ENCODE measurements around the gene UBA3.

The UBA3 gene

DNA sequence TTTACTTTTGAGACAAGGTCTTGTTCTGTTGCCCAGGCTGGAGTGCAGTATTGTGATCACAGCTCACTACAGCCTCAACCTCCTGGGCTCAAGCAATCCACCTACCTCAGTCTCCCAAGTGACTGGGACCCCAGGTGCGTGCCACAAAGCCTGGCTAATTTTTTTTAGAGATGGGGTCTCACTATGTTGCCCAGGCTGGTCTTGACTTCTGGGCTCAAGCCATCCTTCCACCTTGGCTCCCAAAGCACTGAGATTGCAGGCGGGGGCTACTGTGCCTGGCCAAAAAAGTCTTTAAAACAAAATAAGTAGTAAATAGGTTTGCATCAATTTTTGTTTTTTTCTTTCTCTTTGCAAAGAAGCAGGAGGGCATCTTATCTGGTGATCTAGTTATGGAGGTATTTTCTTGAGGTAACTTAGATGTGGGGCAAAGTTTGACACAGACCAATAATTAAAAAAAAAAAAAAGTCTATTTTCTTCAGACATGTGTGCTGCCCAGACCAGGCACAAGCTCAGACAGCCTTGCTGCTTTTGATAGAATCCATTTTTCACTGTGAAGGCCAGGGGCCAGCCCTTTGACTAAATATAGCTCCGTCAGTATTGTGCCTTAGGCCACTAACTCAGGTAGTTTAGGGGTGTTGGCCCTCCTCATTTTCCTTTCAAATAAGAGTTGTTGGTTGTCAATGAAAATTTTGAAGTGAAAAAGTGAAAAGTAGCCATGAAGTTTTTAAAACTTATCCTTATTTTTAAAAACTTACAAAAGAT is 7.0 kb upstream of the UBA3 start:
- Histone ChIP-seq H3K4me1 (ENCODE audit: control insufficient read depth, insufficient read depth, low read length) (0 out of 2 replicates have a peak, but pooled peaks cover 2% of the 10 kb centered on the region), H3K9me3 (ENCODE audit: control insufficient read depth, insufficient read depth, low read length) (no peaks in the 10 kb centered on the region), H3K27me3 (ENCODE audit: control insufficient read depth, insufficient read depth, low read length) (no peaks in the 10 kb centered on the region), H3K4me3 (ENCODE audit: low read length) (no peak overlapping the region), H3K27ac (ENCODE audit: low read length) (no peak overlapping the region), H3K36me3 (ENCODE audit: control insufficient read depth, insufficient read depth, low read length) (no peaks in the 10 kb centered on the region)
- no peak for DNase-seq (ENCODE audit: low read depth, low spot score)
- no CpG with 5 or more reads among the region's 3 CpGs for WGBS (ENCODE audit: insufficient coverage, insufficient read length)

GRCh38 chr3:69085833-69086722 is 5.9 kb upstream of the UBA3 start:
- Histone ChIP-seq H3K36me3 (ENCODE audit: control insufficient read depth, insufficient read depth, low read length) (no peaks in the 10 kb centered on the region), H3K4me1 (ENCODE audit: control insufficient read depth, insufficient read depth, low read length) (0 out of 2 replicates have a peak, but pooled peaks cover 2% of the 10 kb centered on the region), H3K9me3 (ENCODE audit: control insufficient read depth, insufficient read depth, low read length) (no peaks in the 10 kb centered on the region), H3K27me3 (ENCODE audit: control insufficient read depth, insufficient read depth, low read length) (no peaks in the 10 kb centered on the region), H3K27ac (ENCODE audit: low read length) (no peak overlapping the region), H3K4me3 (ENCODE audit: low read length) (peak overlapping the region; percentile 78; the same call in 1 of the 2 replicates)
- no peak for DNase-seq (ENCODE audit: low read depth, low spot score)
- no CpG with 5 or more reads among the region's 8 CpGs for WGBS (ENCODE audit: insufficient coverage, insufficient read length)

GRCh38 chr3:69085168-69085832 is 5.1 kb upstream of the UBA3 start:
- H3K27ac ChIP-seq (ENCODE audit: low read length): no peak overlapping the region
- DNase-seq (ENCODE audit: low read depth, low spot score): no peak
- no peaks in the 10 kb centered on the region for H3K36me3 ChIP-seq (ENCODE audit: control insufficient read depth, insufficient read depth, low read length)
- H3K9me3 ChIP-seq (ENCODE audit: control insufficient read depth, insufficient read depth, low read length): no peaks in the 10 kb centered on the region
- no peaks in the 10 kb centered on the region for H3K27me3 ChIP-seq (ENCODE audit: control insufficient read depth, insufficient read depth, low read length)
- H3K4me1 ChIP-seq (ENCODE audit: control insufficient read depth, insufficient read depth, low read length): 0 out of 2 replicates have a peak, but pooled peaks cover 2% of the 10 kb centered on the region
- WGBS (ENCODE audit: insufficient coverage, insufficient read length): no CpG with 5 or more reads among the region's 26 CpGs
- H3K4me3 ChIP-seq (ENCODE audit: low read length): peak overlapping the region; percentile 78

- H3K27me3 ChIP-seq (ENCODE audit: control insufficient read depth, insufficient read depth, low read length): no peaks in the 10 kb centered on the region
- H3K27ac ChIP-seq (ENCODE audit: low read length): no peak within 1 kb of the TSS
- peak; percentile 67 for DNase-seq (ENCODE audit: low read depth, low spot score)
- H3K36me3 ChIP-seq (ENCODE audit: control insufficient read depth, insufficient read depth, low read length): no peaks in the 10 kb centered on the region
- 0 out of 2 replicates have a peak, but pooled peaks cover 2% of the 10 kb centered on the region for H3K4me1 ChIP-seq (ENCODE audit: control insufficient read depth, insufficient read depth, low read length)
- no peaks in the 10 kb centered on the region for H3K9me3 ChIP-seq (ENCODE audit: control insufficient read depth, insufficient read depth, low read length)
- H3K4me3 ChIP-seq (ENCODE audit: low read length): peak within 1 kb of the TSS; percentile 78
- no CpG with 5 or more reads among the region's 32 CpGs for WGBS (ENCODE audit: insufficient coverage, insufficient read length)
Observed at GRCh38 chr3:69084326-69085167, 4.4 kb upstream of the UBA3 start, which contains the start of gene ARL6IP5. TSS of gene ARL6IP5 (plus strand) at chr3:69084937. CDS start at chr3:69085048, 111 bp downstream.

- Histone ChIP-seq H3K36me3 (ENCODE audit: control insufficient read depth, insufficient read depth, low read length) (no peaks in the 10 kb centered on the region), H3K27me3 (ENCODE audit: control insufficient read depth, insufficient read depth, low read length) (no peaks in the 10 kb centered on the region), H3K4me3 (ENCODE audit: low read length) (no peak overlapping the region), H3K4me1 (ENCODE audit: control insufficient read depth, insufficient read depth, low read length) (peaks cover 2% of the 10 kb centered on the region; the same call in 1 of the 2 replicates), H3K9me3 (ENCODE audit: control insufficient read depth, insufficient read depth, low read length) (no peaks in the 10 kb centered on the region), H3K27ac (ENCODE audit: low read length) (no peak overlapping the region)
- DNase-seq (ENCODE audit: low read depth, low spot score): no peak
Observed at GRCh38 chr3:69082805-69083204, 2.6 kb upstream of the UBA3 start.

GRCh38 chr3:69082361-69082760 is 2.2 kb upstream of the UBA3 start:
- H3K4me3 ChIP-seq (ENCODE audit: low read length): no peak overlapping the region
- H3K4me1 ChIP-seq (ENCODE audit: control insufficient read depth, insufficient read depth, low read length): peaks cover 2% of the 10 kb centered on the region; the same call in 1 of the 2 replicates
- no peak overlapping the region for H3K27ac ChIP-seq (ENCODE audit: low read length)
- H3K27me3 ChIP-seq (ENCODE audit: control insufficient read depth, insufficient read depth, low read length): no peaks in the 10 kb centered on the region
- no peaks in the 10 kb centered on the region for H3K36me3 ChIP-seq (ENCODE audit: control insufficient read depth, insufficient read depth, low read length)
- no peaks in the 10 kb centered on the region for H3K9me3 ChIP-seq (ENCODE audit: control insufficient read depth, insufficient read depth, low read length)
- no CpG with 5 or more reads among the region's 2 CpGs for WGBS (ENCODE audit: insufficient coverage, insufficient read length)
- DNase-seq (ENCODE audit: low read depth, low spot score): no peak

GRCh38 chr3:69081583-69082262 is 1.6 kb upstream of the UBA3 start:
- WGBS (ENCODE audit: insufficient coverage, insufficient read length): no CpG with 5 or more reads among the region's 5 CpGs
- no peaks in the 10 kb centered on the region for H3K27me3 ChIP-seq (ENCODE audit: control insufficient read depth, insufficient read depth, low read length)
- no peak overlapping the region for H3K4me3 ChIP-seq (ENCODE audit: low read length)
- H3K4me1 ChIP-seq (ENCODE audit: control insufficient read depth, insufficient read depth, low read length): peaks cover 2% of the 10 kb centered on the region; the same call in 1 of the 2 replicates
- no peaks in the 10 kb centered on the region for H3K9me3 ChIP-seq (ENCODE audit: control insufficient read depth, insufficient read depth, low read length)
- no peak overlapping the region for H3K27ac ChIP-seq (ENCODE audit: low read length)
- no peaks in the 10 kb centered on the region for H3K36me3 ChIP-seq (ENCODE audit: control insufficient read depth, insufficient read depth, low read length)
- DNase-seq (ENCODE audit: low read depth, low spot score): no peak

- Histone ChIP-seq H3K4me3 (ENCODE audit: low read length) (peak overlapping the region; percentile 73), H3K4me1 (ENCODE audit: control insufficient read depth, insufficient read depth, low read length) (no peaks in the 10 kb centered on the region; the same call in 1 of the 2 replicates), H3K27me3 (ENCODE audit: control insufficient read depth, insufficient read depth, low read length) (no peaks in the 10 kb centered on the region), H3K36me3 (ENCODE audit: control insufficient read depth, insufficient read depth, low read length) (no peaks in the 10 kb centered on the region), H3K9me3 (ENCODE audit: control insufficient read depth, insufficient read depth, low read length) (no peaks in the 10 kb centered on the region), H3K27ac (ENCODE audit: low read length) (no peak overlapping the region)
- WGBS (ENCODE audit: insufficient coverage, insufficient read length): no CpG with 5 or more reads among the region's 29 CpGs
- no peak for DNase-seq (ENCODE audit: low read depth, low spot score)
Observed at GRCh38 chr3:69079269-69080159, 651 bp downstream of the UBA3 start.

GRCh38 chr3:69072928-69073327 is 7.2 kb downstream of the UBA3 start:
- WGBS (ENCODE audit: insufficient coverage, insufficient read length): no CpG with 5 or more reads among the region's 3 CpGs
- Histone ChIP-seq H3K4me3 (ENCODE audit: low read length) (no peak overlapping the region), H3K4me1 (ENCODE audit: control insufficient read depth, insufficient read depth, low read length) (no peaks in the 10 kb centered on the region), H3K9me3 (ENCODE audit: control insufficient read depth, insufficient read depth, low read length) (no peaks in the 10 kb centered on the region), H3K36me3 (ENCODE audit: control insufficient read depth, insufficient read depth, low read length) (no peaks in the 10 kb centered on the region; the same call in 1 of the 2 replicates), H3K27me3 (ENCODE audit: control insufficient read depth, insufficient read depth, low read length) (no peaks in the 10 kb centered on the region), H3K27ac (ENCODE audit: low read length) (no peak overlapping the region)
- no peak for DNase-seq (ENCODE audit: low read depth, low spot score)

Measured in iPS DF 6.9 (cell line).